A673 (cell line): ENCODE data around the gene TERB2. TPM values are rescaled to one million over a fixed set of nuclear protein-coding genes. Genes with fewer than 3 reads are reported as not detected.
"Not testable (repeated sequence)": the region's sequence is repeated elsewhere in the genome, so short reads cannot be mapped to it uniquely, and the experiment has no call there.

ENCODE experiments used
- BruUV-seq: library from RNA; stranded (reverse); fragments of 400-500 nt; replicated peaks from 2 replicates; lab custom pipeline; 2021; lab: Mats Ljungman, UMichigan
- CTCF ChIA-PET: fragments of 300-600 bp; sonication (Branson Sonifier 250); formaldehyde crosslinking; loops from one replicate; lab custom pipeline; 2022; ENCODE audit warnings: antibody characterized with exemption; lab: Charles Lee
- POLR2A ChIA-PET: fragments of 300-600 bp; sonication (Branson Sonifier 250); formaldehyde crosslinking; loops from one replicate; lab custom pipeline; 2022; ENCODE audit warnings: antibody characterized with exemption; ENCODE audit not compliant: low non-redundant PET; lab: Charles Lee
- DNase-seq: peaks from one replicate; pipeline ENCODE4 v3.0.0-alpha.2; 2015; ENCODE audit warnings: low spot score
- H3K27ac ChIP-seq: fragments of 200-600 bp; sonication (generic); 2 replicates; pipeline ENCODE4 v1.5.1; 2016; ENCODE audit warnings: mixed run types, low read depth, mild to moderate bottlenecking, mixed read lengths, antibody characterized with exemption, low read length; ENCODE audit not compliant: poor library complexity, severe bottlenecking
- H3K27me3 ChIP-seq: fragments of 200-600 bp; sonication (generic); replicated peaks from 2 replicates; pipeline ENCODE4 v1.6.1; 2017; ENCODE audit warnings: mixed run types, low read depth, mild to moderate bottlenecking, mixed read lengths, antibody characterized with exemption, low read length; ENCODE audit not compliant: insufficient read depth, poor library complexity
- H3K36me3 ChIP-seq: fragments of 200-600 bp; sonication (generic); 2 replicates; pipeline ENCODE4 v1.6.1; 2016; ENCODE audit warnings: mixed run types, mild to moderate bottlenecking, mixed read lengths, antibody characterized with exemption, low read length; ENCODE audit not compliant: insufficient read depth, poor library complexity, severe bottlenecking
- H3K4me1 ChIP-seq: fragments of 200-600 bp; sonication (generic); 2 replicates; pipeline ENCODE4 v1.6.1; 2017; ENCODE audit warnings: mixed run types, mild to moderate bottlenecking, mixed read lengths, antibody characterized with exemption, low read length; ENCODE audit not compliant: insufficient read depth, poor library complexity, severe bottlenecking
- H3K4me3 ChIP-seq: fragments of 200-600 bp; sonication (generic); 2 replicates; pipeline ENCODE4 v1.5.1; 2016; ENCODE audit warnings: low read depth, mixed run types, mild to moderate bottlenecking, mixed read lengths, low read length; ENCODE audit not compliant: poor library complexity, severe bottlenecking
- H3K9me3 ChIP-seq: fragments of 200-600 bp; sonication (generic); 2 replicates; pipeline ENCODE4 v1.6.1; 2016; ENCODE audit warnings: mixed run types, low read depth, mild to moderate bottlenecking, mixed read lengths, antibody characterized with exemption, low read length; ENCODE audit not compliant: poor library complexity, severe bottlenecking
- EZH2 ChIP-seq: fragments of 200-600 bp; sonication (generic); IDR thresholded peaks from 2 replicates; pipeline ENCODE4 v1.6.1; 2017; ENCODE audit warnings: borderline replicate concordance, low read depth, mild to moderate bottlenecking, mixed read lengths, antibody characterized with exemption, low read length; ENCODE audit not compliant: poor library complexity, severe bottlenecking
- intact Hi-C: fragments of 100-400 bp; cut with micrococcal nuclease; formaldehyde crosslinking; loops from one replicate; pipeline ENCODE4 v1.10.0; 2022; ENCODE audit not compliant: unreplicated experiment
- total RNA-seq: library from RNA; stranded (reverse); gene quantifications from 2 replicates; pipeline ENCODE4 v1.2.3, GENCODE V29; 2021
- TF ChIP-seq, protein P1 (sequence below): fragments of 300-800, 200-600 bp; sonication (generic); conservative IDR thresholded peaks from 2 replicates; pipeline ENCODE4 v1.5.1; 2017; ENCODE audit warnings: low read depth, mild to moderate bottlenecking, antibody characterized with exemption, low read length, moderate library complexity, mixed read lengths

Gene TERB2
- total RNA-seq, 1 experiment from 2014 or later, result not detected

DNA sequence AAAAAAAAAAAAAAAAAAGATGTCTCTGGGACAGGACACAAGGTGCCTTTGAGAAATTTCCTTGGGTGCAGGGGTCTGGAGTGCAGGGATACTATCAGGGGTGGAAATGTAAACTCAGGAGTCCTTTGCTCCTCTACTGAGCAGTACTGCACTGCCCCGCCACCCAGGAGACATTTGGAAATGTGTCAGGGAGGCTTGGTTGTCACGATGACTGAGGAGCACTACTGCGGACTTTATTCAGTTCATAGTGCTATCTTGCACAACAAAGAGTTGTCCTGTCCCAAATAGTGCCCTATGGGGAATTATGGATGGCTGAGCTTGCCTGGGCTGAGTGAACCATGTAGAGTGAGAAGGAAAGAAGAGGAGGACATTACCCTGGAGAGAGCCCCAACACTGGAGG is 69.1 kb downstream of the TERB2 start:
- peak overlapping the region; percentile 92 for H3K4me3 ChIP-seq
- DNase-seq, POLR2A ChIA-PET, H3K9me3 ChIP-seq, BruUV-seq, H3K27me3 ChIP-seq: not testable (repeated sequence)
- CTCF ChIA-PET, result interaction anchor here (0.7 kb wide), 2 partner anchors 142 to 338 kb away, joined by 6 to 9 read pairs; no protein-coding TSS in a partner anchor
- H3K36me3 ChIP-seq, result peaks cover 36% of the 10 kb centered on the region
- intact Hi-C loops, result loop anchor here (10.0 kb wide), 1 partner anchor 301 kb away; no protein-coding TSS in a partner anchor
- peak overlapping the region; percentile 79 for H3K27ac ChIP-seq
- peaks cover 27% of the 10 kb centered on the region for H3K4me1 ChIP-seq

DNA sequence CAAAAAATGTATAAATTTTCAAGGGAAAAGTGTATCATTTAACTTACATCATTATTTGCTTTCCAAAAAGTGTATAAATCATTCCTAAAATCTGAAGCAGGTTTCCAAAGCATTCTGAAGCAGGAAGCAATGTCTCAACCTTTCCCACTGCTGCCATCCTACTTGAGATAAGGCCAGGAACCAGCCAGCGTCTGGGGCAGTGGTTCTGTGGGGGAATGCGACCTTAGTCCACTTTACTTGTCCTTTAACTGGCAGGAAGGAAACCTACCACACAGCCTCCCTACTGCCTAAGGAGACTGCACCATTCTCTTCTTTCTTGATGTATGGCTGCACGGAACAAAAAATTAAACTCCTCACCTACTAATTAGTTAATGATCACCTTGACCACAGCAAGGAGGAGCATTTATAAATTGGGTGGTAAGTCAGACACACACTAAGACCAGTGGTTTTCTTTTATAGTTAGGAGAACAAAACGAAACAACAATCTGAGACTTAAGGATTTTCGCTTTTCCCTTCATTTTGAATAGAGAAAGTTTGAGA is 70.2 kb downstream of the TERB2 start:
- H3K4me1 ChIP-seq, result peaks cover 27% of the 10 kb centered on the region
- H3K27ac ChIP-seq, result peak overlapping the region; percentile 79
- TF ChIP-seq, protein P1, sequence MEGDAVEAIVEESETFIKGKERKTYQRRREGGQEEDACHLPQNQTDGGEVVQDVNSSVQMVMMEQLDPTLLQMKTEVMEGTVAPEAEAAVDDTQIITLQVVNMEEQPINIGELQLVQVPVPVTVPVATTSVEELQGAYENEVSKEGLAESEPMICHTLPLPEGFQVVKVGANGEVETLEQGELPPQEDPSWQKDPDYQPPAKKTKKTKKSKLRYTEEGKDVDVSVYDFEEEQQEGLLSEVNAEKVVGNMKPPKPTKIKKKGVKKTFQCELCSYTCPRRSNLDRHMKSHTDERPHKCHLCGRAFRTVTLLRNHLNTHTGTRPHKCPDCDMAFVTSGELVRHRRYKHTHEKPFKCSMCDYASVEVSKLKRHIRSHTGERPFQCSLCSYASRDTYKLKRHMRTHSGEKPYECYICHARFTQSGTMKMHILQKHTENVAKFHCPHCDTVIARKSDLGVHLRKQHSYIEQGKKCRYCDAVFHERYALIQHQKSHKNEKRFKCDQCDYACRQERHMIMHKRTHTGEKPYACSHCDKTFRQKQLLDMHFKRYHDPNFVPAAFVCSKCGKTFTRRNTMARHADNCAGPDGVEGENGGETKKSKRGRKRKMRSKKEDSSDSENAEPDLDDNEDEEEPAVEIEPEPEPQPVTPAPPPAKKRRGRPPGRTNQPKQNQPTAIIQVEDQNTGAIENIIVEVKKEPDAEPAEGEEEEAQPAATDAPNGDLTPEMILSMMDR, result no peak
- no peak for TF ChIP-seq EZH2
- peaks cover 44% of the 10 kb centered on the region for H3K36me3 ChIP-seq
- no peak for DNase-seq
- no peaks in the 10 kb centered on the region for H3K9me3 ChIP-seq
- ChIA-PET POLR2A (no interaction called here), CTCF (no interaction called here)
- intact Hi-C loops, result loop anchor here (10.0 kb wide), 1 partner anchor 302 kb away; no protein-coding TSS in a partner anchor
- peak overlapping the region; percentile 92 for H3K4me3 ChIP-seq
- H3K27me3 ChIP-seq, result no peaks in the 10 kb centered on the region
- BruUV-seq, result TSS peak; percentile 47

DNA sequence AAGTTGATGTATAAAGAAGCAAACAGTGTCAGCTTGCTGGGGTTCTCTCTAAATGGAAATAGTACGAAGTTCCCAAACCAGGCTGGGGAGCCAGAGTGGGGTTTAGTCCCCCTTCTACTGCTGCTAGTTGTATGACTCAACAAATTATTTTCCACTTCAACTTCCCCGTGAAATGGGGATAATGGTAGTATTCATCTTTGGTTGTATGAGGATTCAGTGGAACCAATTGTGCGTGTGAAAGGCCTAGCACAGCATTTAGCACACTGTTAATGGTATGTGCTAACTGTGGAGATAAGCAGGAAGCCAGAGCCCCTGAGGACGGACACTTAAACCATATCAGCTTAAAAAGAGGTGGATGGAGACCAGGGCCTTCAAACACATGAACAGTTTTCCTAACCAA is 70.7 kb downstream of the TERB2 start:
- BruUV-seq, result no TSS peak
- intact Hi-C loops, result loop anchor here (10.0 kb wide), 1 partner anchor 302 kb away; no protein-coding TSS in a partner anchor
- H3K36me3 ChIP-seq, result peaks cover 44% of the 10 kb centered on the region
- no peaks in the 10 kb centered on the region for H3K27me3 ChIP-seq
- peak overlapping the region; percentile 79 for H3K27ac ChIP-seq
- no peaks in the 10 kb centered on the region for H3K9me3 ChIP-seq
- TF ChIP-seq EZH2, result no peak
- TF ChIP-seq, protein P1, result no peak
- ChIA-PET POLR2A (interaction anchor here (0.6 kb wide), 1 partner anchor 52 kb away, joined by 3 read pairs; no protein-coding TSS in a partner anchor), CTCF (no interaction called here)
- peaks cover 27% of the 10 kb centered on the region for H3K4me1 ChIP-seq
- H3K4me3 ChIP-seq, result peak overlapping the region; percentile 92
- peak; percentile 76 for DNase-seq

Other genes with a start within 250 kb of the TERB2 start
- 1.2 and 1.6 TPM in 2 replicates for gene PATL2, start 245.4 kb upstream of the TERB2 start, total RNA-seq
- 1,596 and 1,873 TPM in 2 replicates for gene B2M, start 245.2 kb upstream of the TERB2 start, total RNA-seq
- 61.0 and 64.4 TPM in 2 replicates for gene TRIM69, start 220.2 kb upstream of the TERB2 start, total RNA-seq
- gene SORD, start 66.5 kb downstream of the TERB2 start, total RNA-seq, result 252 and 286 TPM in 2 replicates
- gene DUOX2, start 157.5 kb downstream of the TERB2 start, total RNA-seq, result 0.98 and 0.99 TPM in 2 replicates
- gene DUOXA2, start 157.6 kb downstream of the TERB2 start, total RNA-seq, result not detected in 2 replicates
- 0.95 and 1.1 TPM in 2 replicates for gene DUOXA1, start 173.2 kb downstream of the TERB2 start, total RNA-seq
- 1.4 and 1.7 TPM in 2 replicates for gene DUOX1, start 173.3 kb downstream of the TERB2 start, total RNA-seq
- 42.9 and 43.2 TPM in 2 replicates for gene SHF, start 231.3 kb downstream of the TERB2 start, total RNA-seq